GM19351 (cell line): ENCODE results near the gene PEX16.

ENCODE experiments used
- ATAC-seq: cut with Tn5 transposase; IDR thresholded peaks from one replicate; pipeline ENCODE4 v1.9.1; 2021; ENCODE audit warnings: mild to moderate bottlenecking, moderate library complexity; ENCODE audit not compliant: unreplicated experiment

PEX16 gene

DNA sequence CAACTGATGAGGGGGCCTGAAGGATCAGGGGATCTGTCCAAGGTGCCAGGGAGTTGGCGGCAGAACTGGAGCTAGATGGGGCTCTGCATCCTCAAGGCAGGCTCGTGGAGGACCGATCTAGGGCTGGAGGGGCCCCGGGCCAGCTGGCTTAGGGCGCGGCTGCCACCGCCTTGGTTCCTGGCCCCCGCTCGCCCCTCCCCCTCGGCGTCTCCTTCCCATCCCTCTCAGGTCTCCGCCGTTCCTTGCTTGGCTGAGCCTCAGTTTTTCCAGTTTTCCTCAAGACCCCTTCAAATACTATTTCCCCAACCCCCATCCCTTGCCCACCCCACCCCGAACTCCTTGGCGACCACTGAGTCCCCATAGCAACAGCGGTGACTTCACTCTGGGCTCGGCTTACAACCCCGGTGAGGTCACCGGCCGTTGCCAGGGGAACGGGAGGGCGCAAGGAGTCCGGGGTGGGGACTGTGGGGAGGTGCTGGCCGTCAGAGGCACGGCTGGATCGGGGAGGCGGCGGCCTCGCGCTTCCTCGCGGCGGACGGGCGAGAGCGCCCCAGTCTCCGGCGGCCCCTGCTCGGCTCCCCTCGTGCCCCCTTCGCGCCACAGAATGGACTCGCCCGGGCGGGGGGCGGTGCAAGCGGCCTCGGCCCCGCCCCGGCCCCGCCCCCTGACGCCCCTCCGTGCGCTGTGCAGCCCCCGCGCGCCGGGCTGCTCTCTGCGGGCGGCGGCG lies 18.1 kb downstream of the PEX16 start:
- peak; percentile 77 for ATAC-seq

DNA sequence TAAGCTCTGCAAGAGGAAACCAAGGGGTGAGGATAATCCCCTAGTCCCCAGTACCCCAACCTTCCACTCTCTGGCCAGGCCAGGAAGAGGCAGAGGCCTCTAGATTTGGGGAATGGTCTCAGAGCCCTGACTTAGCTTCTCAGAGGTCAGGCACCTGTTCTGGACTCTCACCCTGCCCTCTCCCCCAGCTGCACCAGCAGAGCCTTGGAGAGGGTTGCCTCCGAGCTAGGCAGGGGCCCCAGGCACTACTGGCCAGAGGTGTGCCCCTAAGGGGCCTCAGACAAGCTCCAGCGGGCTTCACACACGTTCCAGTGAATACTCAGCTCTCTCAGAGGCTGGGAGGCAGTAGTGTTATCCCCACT lies 18.6 kb downstream of the PEX16 start:
- ATAC-seq: no peak

DNA sequence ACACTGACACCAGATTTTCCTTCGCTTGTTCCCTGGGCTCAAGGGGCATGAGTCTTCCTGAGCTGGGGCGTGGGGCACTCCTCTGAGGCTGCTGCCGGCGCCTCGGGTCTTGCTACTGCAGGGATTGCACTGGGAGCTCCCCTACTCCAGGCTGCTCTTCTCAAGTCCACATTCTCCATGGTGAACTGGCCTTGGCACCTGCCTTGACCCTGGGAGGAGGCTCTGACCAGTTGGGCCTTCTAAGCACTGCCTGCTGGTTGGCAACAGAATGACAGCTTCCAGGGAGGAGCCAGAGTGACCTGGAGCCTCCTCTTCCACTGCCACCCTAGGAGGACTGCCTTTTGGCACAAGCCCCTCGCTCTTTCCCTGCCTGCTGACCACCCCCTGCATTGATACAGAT lies 20.1 kb downstream of the PEX16 start:
- no peak for ATAC-seq

GRCh38 chr11:45896422-45896984 lies 21.2 kb downstream of the PEX16 start:
- no peak for ATAC-seq

GRCh38 chr11:45895553-45896259 lies 22.0 kb downstream of the PEX16 start:
- no peak for ATAC-seq

GRCh38 chr11:45894555-45895247 lies 23.0 kb downstream of the PEX16 start:
- no peak for ATAC-seq

DNA sequence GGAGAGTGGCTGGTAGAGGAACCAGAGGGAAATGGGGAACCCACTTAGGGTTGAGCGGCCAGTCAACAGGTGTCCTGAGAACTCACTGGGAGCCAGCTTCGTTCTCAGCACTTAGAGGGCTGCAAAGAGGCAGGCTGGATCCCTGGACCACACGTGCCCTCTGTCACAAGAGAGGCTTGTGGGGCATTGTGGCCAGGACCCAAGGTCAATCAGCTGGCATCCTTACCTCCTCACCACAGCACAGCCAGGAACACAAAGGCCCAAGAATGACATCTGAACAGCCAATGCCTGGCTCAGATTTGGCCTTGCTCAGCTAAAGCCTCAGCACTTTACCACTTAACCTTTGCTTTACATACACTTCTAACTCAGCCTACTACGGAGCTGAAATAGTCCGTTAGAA lies 24.8 kb downstream of the PEX16 start:
- ATAC-seq: no peak

DNA sequence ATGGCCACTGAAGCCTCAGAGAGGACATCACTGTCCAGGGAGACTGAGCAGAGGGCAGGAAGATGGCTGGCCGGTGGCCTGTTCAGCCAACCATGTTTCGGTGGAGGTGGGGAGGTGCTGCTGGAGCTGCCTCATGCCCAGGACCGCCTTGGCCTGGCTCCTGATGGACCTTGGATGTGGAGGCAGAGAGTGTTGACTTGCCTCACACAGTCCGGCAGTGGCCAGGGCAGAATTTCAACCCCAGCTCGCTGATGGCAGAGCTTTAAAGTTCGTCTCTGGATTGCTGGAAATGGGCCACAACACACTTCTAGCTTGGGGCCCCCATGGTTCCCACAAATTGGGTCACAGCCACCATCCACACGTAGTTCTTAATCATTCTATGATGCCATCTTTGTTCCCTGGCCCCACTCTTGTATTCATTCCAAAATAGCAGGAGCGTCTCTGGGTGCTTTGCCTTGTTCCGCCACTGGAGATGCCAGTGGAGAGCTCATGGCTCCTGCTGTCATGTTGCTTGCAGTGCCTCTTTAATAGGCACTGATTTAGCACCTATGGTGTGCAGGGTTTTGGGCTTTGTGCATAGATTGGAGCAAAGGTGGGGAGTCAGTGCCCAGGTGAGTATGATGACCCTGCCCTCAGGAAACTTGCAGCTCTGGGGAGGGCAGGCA lies 26.7 kb downstream of the PEX16 start:
- no peak for ATAC-seq

GRCh38 chr11:45889966-45890365 lies 27.7 kb downstream of the PEX16 start:
- ATAC-seq: no peak

DNA sequence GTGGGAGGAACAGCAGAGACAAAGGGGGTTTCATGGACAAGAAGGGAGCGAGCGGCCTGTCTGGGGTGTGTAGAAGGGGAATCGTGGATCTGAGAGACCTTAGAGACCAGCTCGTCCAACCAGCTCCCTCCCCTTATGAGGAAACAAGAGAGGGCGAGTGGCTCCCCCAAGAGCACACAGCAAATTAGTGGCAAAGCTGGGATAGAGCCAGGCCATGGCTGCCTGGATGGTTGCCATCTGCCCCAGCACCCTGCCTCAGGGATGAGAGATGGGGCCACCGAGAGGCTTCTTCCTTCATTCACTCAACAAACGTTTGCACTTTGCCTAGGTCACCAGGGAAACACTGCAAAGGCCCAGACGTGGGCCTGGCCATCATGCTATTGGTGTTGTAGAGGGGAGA lies 28.1 kb downstream of the PEX16 start:
- no peak for ATAC-seq

GRCh38 chr11:45887587-45887986 lies 30.1 kb downstream of the PEX16 start:
- no peak for ATAC-seq

DNA sequence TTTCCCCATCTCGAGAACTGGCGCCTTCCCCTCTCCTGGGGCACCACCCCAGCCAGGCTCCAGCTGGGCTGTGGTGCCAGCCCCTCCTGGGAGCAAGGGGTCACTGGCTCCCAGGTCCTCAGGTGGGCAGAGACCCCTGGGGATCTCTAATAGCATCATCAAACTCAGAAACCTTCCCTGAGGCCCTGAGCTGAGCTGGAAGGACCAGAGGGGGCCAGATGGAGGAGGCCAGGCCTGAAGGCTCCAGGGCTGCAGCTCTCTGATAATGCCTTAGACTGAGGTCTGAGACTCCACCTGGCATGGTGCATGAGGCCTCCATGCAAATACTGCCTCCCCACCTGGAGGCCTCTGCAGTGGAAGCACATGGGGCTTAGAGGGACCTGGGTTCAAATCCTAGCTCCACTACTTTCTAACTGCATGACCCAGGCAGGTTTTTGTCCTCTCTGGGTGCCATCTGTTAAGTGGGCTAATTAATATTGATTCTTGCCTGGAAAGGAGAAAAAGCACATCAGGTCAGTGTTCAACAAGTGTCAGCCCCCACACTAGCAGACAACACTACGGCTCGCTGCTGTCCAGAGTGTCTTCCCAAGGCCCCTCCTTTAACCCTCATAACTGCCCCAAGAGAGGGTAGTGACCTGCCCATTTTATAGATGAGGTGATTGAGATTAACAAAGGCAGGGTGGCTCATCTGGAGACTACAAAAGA lies 30.7 kb downstream of the PEX16 start:
- ATAC-seq: no peak

DNA sequence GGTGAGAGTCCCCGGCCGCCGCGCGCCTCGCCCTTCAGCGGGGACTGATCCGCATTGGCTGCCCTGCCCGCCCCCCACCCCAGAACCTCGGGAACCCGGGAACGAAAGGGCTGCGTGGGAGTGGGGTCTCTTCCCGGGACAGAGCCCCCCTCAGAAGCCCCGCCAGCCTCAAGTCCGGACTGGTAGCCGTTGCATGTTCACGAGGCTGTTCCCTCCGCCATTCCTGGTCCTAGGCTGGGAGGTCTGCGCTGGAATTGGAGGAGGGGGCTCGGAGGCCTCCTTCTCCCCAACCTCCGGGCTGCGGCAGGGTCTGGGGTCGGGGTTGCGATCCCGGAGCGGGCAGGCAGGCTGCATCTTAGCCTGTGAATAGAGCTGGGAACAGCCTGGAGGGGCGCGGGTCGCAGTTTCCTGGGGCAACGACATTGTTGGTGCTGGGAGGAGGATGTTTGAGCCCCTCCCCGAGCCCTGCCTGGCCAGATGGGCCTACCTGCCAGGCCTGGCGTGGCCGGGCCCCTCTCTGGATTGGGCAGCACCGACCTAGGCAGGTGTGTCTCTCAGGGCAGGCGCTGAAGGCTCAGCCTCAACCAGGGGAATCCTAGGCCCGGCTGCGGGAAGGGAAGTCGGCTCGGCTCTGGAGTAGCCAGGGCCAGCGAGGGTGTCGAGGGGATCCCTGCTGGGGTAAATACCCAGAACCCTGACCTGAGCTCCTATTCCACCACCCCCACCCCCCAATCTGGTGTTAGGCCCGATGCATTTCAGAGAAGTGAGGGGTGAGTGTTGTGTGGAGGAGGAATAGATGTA lies 31.6 kb downstream of the PEX16 start:
- ATAC-seq: no peak

DNA sequence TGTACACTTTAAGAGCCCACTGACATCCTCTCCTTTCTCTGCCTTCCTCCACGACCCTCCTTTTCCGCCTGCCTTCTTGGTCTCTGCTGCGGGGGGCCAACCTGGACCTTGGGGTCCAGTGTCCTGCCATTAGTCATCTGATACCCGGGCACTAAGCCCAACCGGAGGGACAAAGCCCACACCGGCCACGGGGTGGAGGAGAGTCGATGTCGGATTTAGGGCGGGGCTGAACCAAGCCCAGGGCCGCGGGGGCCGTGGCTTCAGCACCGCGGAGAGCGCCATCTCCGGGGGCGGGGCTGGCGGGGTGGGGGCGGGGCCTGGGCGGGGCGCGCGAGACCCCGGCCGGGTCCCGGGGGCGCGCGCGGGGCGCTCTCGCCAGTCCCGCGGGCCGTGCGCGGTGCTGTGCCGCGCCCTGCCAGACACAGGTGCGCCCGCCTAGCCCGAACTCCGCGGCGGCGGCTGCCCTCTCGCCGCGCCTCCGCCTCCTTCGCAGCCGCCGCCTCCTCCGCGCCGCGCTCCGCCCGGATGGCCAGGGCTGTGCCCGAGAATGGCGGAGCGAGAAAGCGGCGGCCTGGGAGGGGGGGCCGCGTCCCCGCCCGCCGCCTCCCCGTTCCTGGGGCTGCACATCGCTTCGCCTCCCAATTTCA lies 32.3 kb downstream of the PEX16 start, which contains the start of gene MAPK8IP1:
MAPK8IP1 (plus strand) TSS at position 378 of the 647 bp plus-strand sequence; CDS start at position 548, 170 bp downstream.
- ATAC-seq: peak; percentile 72

DNA sequence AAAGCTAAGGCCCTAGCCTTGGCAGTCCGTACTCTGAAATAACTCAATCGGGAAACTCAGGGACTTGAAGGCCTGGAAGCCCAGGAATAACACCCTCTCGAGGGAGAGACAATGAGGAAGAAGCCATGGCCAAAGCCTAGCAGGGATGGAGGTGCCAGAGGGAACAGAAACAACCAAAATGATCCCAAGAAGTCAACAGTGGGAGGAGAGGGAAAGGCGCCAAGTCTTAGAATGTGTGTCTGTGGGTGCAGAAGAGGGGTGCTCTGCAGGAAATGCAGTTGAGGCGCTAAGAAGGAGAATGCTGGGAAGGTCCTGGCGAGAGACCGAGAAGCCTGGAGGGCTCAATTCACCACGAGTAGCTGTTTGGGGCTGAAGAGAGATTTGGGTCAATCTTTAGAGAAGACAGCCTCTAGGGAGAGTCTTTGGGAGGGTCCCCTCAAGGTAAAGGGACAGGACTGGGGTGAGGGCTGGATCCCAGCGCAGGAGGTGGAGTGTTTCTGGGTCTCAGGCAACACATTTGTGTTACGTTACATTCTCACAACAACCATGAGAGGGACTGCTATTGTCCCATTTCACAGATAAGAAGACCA lies 33.0 kb downstream of the PEX16 start:
- no peak for ATAC-seq

DNA sequence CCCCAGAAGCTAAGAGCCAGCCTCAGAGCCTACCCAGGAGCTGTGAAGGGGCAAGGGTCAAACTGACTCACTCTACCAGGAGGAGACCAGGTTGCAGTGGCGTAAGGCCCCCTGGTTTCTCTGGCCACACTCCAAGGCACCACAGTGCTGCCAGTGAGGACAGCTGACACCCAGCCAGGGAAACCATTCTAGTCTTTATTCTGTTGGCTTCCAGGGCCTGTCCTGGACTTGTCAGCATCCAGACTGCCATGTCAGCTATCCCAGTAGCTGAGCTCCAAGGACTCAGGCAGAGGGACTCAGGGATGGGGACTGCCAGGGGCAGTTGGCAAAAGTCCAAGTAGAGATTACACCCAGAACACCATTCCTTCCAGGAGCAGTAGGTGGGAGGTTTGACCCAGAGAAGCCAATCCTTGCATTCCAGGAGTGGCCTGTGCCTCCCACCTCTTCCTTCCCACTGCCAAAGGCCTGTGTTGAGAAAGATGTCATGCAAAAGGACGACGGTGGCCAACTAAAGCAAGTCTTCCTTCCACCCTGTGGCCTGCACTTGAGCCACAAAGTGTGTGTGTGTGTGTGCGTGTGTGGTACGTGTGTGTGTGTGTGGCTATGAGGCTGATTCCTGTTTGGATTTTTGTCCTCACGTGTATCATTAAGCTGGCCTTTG lies 35.8 kb downstream of the PEX16 start:
- no peak for ATAC-seq

- ATAC-seq: no peak
Measured at GRCh38 chr11:45880772-45881570, 36.7 kb downstream of the PEX16 start.
